NCI-H1930 (cell line): ENCODE data around the gene TOM1.
A peak's percentile ranks its signal among the peaks of the same experiment; 100 is the strongest.
"Not testable (repeated sequence)": the region's sequence is repeated elsewhere in the genome, so short reads cannot be mapped to it uniquely, and the experiment has no call there.

Experiments used
- DNase-seq, 2 experiments: peaks; one replicate each; lab custom pipeline; 2025; lab: John Stamatoyannopoulos, UW

Gene TOM1

GRCh38 chr22:35345808-35346505, 46.3 kb downstream of the TOM1 start:
- DNase-seq: no peak

GRCh38 chr22:35346596-35347220, 47.0 kb downstream of the TOM1 start:
- DNase-seq: no peak

GRCh38 chr22:35347462-35347861, 47.8 kb downstream of the TOM1 start:
- DNase-seq: no peak

- DNase-seq: no peak
Measured at GRCh38 chr22:35348026-35348590, 48.4 kb downstream of the TOM1 start.

GRCh38 chr22:35348703-35349102, 49.0 kb downstream of the TOM1 start:
- no peak for DNase-seq

- no peak for DNase-seq
Measured at GRCh38 chr22:35349368-35349703, 49.6 kb downstream of the TOM1 start.

- DNase-seq: no peak
Measured at GRCh38 chr22:35349704-35350538, 50.2 kb downstream of the TOM1 start.

- DNase-seq: peak; percentile 58 to 77
Measured at GRCh38 chr22:35350539-35351503, 51.1 kb downstream of the TOM1 start.

- DNase-seq: peak; percentile 9 to 34
Measured at GRCh38 chr22:35352214-35353111, 52.8 kb downstream of the TOM1 start.

- no peak for DNase-seq
Measured at GRCh38 chr22:35353318-35353717, 53.6 kb downstream of the TOM1 start.

- no peak for DNase-seq
Measured at GRCh38 chr22:35354068-35354467, 54.4 kb downstream of the TOM1 start.

GRCh38 chr22:35357883-35358621, 58.4 kb downstream of the TOM1 start:
- DNase-seq: no peak

- DNase-seq: no peak
Measured at GRCh38 chr22:35359380-35360065, 59.8 kb downstream of the TOM1 start.

GRCh38 chr22:35361001-35361558, 61.4 kb downstream of the TOM1 start:
- DNase-seq: no peak

GRCh38 chr22:35363566-35364086, 63.9 kb downstream of the TOM1 start:
- DNase-seq: no peak

GRCh38 chr22:35364230-35364629, 64.5 kb downstream of the TOM1 start:
- not testable (repeated sequence) for DNase-seq

- no peak for DNase-seq
Measured at GRCh38 chr22:35367331-35367886, 67.7 kb downstream of the TOM1 start.

GRCh38 chr22:35368386-35368785, 68.7 kb downstream of the TOM1 start:
- DNase-seq: no peak
